ENCODE results near the gene CASP6.

DNA sequence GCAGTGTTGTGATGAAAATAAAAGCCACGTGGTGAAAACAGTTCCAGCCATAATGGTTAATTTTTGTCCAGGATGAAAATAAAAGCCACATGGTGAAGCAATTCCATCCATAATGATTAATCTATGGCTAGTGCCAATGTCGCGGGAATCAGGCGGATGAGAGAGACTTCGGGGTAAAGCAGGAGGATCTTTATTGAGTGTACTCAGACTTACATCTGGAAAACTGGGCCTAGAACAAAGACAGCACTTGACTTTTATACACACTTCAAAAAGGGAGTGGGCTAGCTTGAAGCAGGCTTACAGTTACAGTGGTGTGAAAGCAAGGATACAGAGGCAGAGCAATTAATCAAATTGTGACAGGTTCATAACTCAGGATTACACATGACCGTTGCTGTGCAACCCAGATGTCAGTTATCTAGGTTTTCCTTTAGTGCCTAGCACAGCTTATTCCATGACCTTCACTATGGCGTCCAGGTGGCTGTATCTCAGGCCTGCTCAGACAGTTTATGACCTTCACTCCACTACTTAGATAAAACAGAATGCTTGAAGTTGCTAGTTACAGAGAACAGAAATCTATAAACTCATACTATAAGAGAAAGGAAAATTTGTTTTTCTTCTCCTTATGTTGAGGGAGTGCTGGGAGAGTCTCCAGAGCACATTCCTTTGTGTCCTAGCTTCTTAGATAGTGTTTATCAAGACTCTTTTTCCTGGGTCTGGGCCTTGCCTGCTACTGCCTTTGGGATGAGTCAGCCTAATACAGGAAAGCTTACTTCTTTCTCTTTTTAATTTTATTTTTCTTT lies 32.5 kb upstream of the CASP6 start:
- no peak for TF ChIP-seq ZNF274 (IDR thresholded peaks at IDR 0.05; ENCODE audit: low read depth, low read length)
- TF ChIP-seq YY1 (IDR thresholded peaks at IDR 0.05; ENCODE audit: insufficient read depth, insufficient read length), result no peak
